Uterus (tissue), 4 donors: ENCODE results near the gene ABCB7. TPM values are rescaled to one million over a fixed set of nuclear protein-coding genes. Genes with fewer than 3 reads are reported as not detected.
"Not testable (repeated sequence)": the region's sequence is repeated elsewhere in the genome, so short reads cannot be mapped to it uniquely, and the experiment has no call there.

Experiments used
- DNase-seq, 2 donors: peaks; one replicate each; pipeline ENCODE4 v3.0.0-alpha.2; 2019 to 2020
- H3K27ac ChIP-seq, 2 donors: fragments of 200-600 bp; sonication (generic); 1 replicate in 1 of 2; 2 replicates in 1 of 2; pipeline ENCODE4 v1.5.1; 2016 to 2018
- H3K27me3 ChIP-seq, 2 donors: fragments of 200-600 bp; sonication (generic); one replicate each; pipeline ENCODE4 v1.5.1; 2018 to 2019; ENCODE audit warnings: control low read depth in 1 of 2
- H3K36me3 ChIP-seq, 2 donors: fragments of 200-600 bp; sonication (generic); one replicate each; pipeline ENCODE4 v1.5.1; 2019; ENCODE audit warnings: control low read depth in 1 of 2
- H3K4me1 ChIP-seq, 2 donors: fragments of 200-600 bp; sonication (generic); one replicate each; pipeline ENCODE4 v1.5.1; 2018 to 2019; ENCODE audit warnings: control low read depth in 1 of 2
- H3K4me3 ChIP-seq, 2 donors: fragments of 200-600 bp; sonication (generic); 1 replicate in 1 of 2; 2 replicates in 1 of 2; pipeline ENCODE4 v1.5.1; 2018 to 2019; ENCODE audit warnings: mild to moderate bottlenecking in 1 of 2
- H3K9me3 ChIP-seq, 2 donors: fragments of 200-600 bp; sonication (generic); one replicate each; pipeline ENCODE4 v1.5.1; 2019; ENCODE audit warnings: control low read depth in 1 of 2
- POLR2A ChIP-seq, 2 donors: fragments of 450-650 bp; IDR thresholded peaks; one replicate each; pipeline ENCODE4 v1.6.1; 2016; ENCODE audit warnings: antibody characterized with exemption in 2 of 2, mild to moderate bottlenecking in 1 of 2, moderate library complexity in 1 of 2
- intact Hi-C: fragments of 100-400 bp; cut with DNase I; formaldehyde crosslinking; loops from one replicate; pipeline ENCODE4 v1.15.1; 2023; ENCODE audit warnings: low total_unique reads
- small RNA-seq: library from RNA; depleted of rRNA; stranded (forward); fragments of <200 nt; gene quantifications from one replicate; pipeline ENCODE3, GENCODE V24; 2016
- total RNA-seq, 4 donors: library from RNA; depleted of rRNA in 3 of 4; stranded (reverse); fragments of >200 nt in 3 of 4; gene quantifications; one replicate each; pipeline versions ENCODE4 v1.1.0 to v1.2.4, GENCODE V29; 2014 to 2023
- TF ChIP-seq, protein P1 (sequence below), 4 experiments: fragments of 200-600 bp in 2 of 4; fragments of 450-650 bp in 2 of 4; sonication (generic) in 2 of 4; IDR thresholded peaks; one replicate each; pipeline ENCODE4 v1.5.1; 2016 to 2019; ENCODE audit warnings: antibody characterized with exemption in 4 of 4, mild to moderate bottlenecking in 2 of 4, moderate library complexity in 1 of 4
- donor health status: DM: yes; HTN: yes; CAD: no.

ABCB7 gene
- total RNA-seq, 4 donors from 2014 or later, result 1.5 to 134 (median 37.1) TPM

DNA sequence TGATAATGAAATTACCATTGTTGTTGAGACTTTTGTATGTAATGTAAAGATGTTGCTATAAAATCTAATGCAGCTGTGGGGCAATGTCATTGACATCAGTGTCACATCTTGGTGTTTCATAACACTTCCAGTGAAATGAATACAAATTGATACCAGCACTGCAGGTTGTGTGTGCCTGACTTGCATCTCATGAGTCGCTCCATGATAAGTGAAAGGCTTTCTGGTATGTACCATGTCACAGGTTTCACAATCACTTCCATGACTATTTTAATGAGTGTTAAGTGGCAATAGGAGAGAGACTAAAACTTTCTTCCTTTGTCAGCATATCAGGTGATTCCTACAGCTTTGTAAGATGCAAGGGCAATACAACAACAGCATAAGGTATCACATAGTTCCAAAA, 94.4 kb downstream of the ABCB7 start:
- no peak overlapping the region for H3K27ac ChIP-seq
- TF ChIP-seq, protein P1, sequence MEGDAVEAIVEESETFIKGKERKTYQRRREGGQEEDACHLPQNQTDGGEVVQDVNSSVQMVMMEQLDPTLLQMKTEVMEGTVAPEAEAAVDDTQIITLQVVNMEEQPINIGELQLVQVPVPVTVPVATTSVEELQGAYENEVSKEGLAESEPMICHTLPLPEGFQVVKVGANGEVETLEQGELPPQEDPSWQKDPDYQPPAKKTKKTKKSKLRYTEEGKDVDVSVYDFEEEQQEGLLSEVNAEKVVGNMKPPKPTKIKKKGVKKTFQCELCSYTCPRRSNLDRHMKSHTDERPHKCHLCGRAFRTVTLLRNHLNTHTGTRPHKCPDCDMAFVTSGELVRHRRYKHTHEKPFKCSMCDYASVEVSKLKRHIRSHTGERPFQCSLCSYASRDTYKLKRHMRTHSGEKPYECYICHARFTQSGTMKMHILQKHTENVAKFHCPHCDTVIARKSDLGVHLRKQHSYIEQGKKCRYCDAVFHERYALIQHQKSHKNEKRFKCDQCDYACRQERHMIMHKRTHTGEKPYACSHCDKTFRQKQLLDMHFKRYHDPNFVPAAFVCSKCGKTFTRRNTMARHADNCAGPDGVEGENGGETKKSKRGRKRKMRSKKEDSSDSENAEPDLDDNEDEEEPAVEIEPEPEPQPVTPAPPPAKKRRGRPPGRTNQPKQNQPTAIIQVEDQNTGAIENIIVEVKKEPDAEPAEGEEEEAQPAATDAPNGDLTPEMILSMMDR (IDR thresholded peaks at IDR 0.05), result no peak
- no peak for TF ChIP-seq POLR2A (IDR thresholded peaks at IDR 0.05)
- H3K27me3 ChIP-seq, result no peaks in the 10 kb centered on the region
- no peaks in the 10 kb centered on the region for H3K9me3 ChIP-seq
- intact Hi-C loops, result no loop called here
- no peak overlapping the region for H3K4me3 ChIP-seq
- H3K36me3 ChIP-seq, result no peaks in the 10 kb centered on the region
- no peaks in the 10 kb centered on the region for H3K4me1 ChIP-seq
- no peak for DNase-seq

DNA sequence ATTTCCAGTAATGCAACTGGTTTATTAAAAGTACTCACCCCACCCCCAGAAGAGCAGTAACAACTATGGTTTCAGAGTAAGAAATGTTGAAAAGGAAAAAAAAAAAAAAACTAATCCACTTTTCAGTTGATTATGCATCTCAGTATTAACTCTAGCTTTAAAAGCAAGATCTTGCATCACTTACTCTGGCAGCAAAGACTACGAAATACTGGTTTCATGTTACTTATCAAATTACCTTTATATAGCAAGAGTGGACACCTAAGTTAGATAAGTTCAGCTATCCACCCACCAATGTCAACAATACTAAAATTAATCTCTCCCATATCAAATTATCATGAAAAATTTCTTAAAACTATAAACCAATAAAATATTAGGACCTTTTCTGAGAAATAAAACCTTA, 105.0 kb downstream of the ABCB7 start:
- no peaks in the 10 kb centered on the region for H3K9me3 ChIP-seq
- TF ChIP-seq, protein P1 (IDR thresholded peaks at IDR 0.05), result no peak
- TF ChIP-seq POLR2A (IDR thresholded peaks at IDR 0.05), result no peak
- intact Hi-C loops, result no loop called here
- H3K36me3 ChIP-seq, result no peaks in the 10 kb centered on the region
- H3K27me3 ChIP-seq, result no peaks in the 10 kb centered on the region
- no peak overlapping the region for H3K27ac ChIP-seq
- DNase-seq, result no peak
- H3K4me3 ChIP-seq, result no peak overlapping the region
- H3K4me1 ChIP-seq, result no peaks in the 10 kb centered on the region

DNA sequence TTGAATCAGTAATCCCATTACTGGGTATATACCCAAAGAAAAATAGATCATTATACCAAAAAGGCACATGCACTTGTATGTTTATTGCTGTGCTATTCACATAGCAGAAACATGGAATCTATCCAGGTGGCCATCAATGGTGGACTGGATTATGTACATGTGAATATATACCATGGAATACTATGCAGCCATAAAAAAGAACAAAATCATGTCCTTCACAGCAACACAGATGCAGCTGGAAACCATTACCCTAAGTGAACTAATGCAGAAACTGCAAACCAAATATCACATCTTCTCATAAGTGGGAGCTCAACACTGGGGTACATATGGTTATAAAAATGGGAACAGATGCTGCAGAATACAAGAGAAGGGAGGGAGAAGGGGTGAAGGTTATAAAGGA, 110.7 kb downstream of the ABCB7 start:
- no peak for TF ChIP-seq POLR2A (IDR thresholded peaks at IDR 0.05)
- TF ChIP-seq, protein P1 (IDR thresholded peaks at IDR 0.05), result no peak
- Histone ChIP-seq H3K27me3 (no peaks in the 10 kb centered on the region), H3K9me3 (peaks cover 0 to 3% of the 10 kb centered on the region in 2 donors), H3K27ac (no peak overlapping the region), H3K4me3 (no peak overlapping the region), H3K4me1 (no peaks in the 10 kb centered on the region), H3K36me3 (no peaks in the 10 kb centered on the region)
- no peak for DNase-seq
- intact Hi-C loops, result no loop called here

DNA sequence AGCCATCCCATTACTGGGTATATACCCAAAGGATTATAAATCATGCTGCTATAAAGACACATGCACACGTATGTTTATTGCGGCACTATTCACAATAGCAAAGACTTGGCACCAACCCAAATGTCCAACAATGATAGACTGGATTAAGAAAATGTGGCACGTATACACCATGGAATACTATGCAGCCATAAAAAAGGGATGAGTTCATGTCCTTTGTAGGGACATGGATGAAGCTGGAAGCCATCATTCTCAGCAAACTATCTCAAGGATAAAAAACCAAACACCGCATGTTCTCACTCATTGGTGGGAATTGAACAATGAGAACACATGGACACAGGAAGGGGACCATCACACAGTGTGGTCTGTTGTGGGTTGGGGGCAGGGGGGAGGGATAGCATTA, 111.9 kb downstream of the ABCB7 start:
- H3K27me3 ChIP-seq, H3K27ac ChIP-seq, intact Hi-C loops, DNase-seq, H3K9me3 ChIP-seq, H3K36me3 ChIP-seq, H3K4me1 ChIP-seq, H3K4me3 ChIP-seq: not testable (repeated sequence)

DNA sequence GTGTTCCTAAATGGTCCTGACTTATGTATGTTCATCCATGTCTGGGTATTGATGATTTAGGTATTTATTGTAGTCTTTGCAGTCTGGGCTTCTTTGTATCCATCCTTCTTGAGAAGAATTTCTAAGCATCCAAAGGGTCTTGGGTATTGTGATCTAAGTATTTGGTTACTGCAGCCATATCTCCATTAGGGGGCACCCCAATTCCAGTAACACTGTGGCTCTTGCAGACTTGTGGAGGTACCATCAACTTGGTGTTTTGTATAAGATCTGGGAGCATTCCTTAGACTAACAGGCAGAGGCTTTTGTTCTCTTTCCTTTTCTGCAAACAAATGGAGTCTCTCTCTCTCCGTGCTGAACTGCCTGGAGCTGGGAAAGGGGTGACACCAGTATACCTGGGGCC, 117.2 kb downstream of the ABCB7 start:
- H3K4me3 ChIP-seq, result no peak overlapping the region
- H3K36me3 ChIP-seq, result no peaks in the 10 kb centered on the region
- no peaks in the 10 kb centered on the region for H3K4me1 ChIP-seq
- no peak for DNase-seq
- TF ChIP-seq, protein P1 (IDR thresholded peaks at IDR 0.05), result no peak
- TF ChIP-seq POLR2A (IDR thresholded peaks at IDR 0.05), result no peak
- no peak overlapping the region for H3K27ac ChIP-seq
- intact Hi-C loops, result no loop called here
- H3K27me3 ChIP-seq, result no peaks in the 10 kb centered on the region
- H3K9me3 ChIP-seq, result peaks cover 0 to 6% of the 10 kb centered on the region in 2 donors

Small RNA genes within 50 kb of the gene (small RNA-seq; reads per million reads assigned to genes)
- not detected for gene BUD31P2
- not detected for gene RNU6-562P

Other genes starting within 250 kb of the ABCB7 start
- gene NEXMIF, start 230.8 kb downstream of the ABCB7 start, total RNA-seq, result 10 to 100 TPM in 1 of 4 donors, 1 to 10 TPM in 1, under 1 TPM in 2; 0.77 to 10.0 (median 2.9) TPM
- 10 to 100 TPM in 3 of 4 donors, 1 to 10 TPM in 1; 4.7 to 24.1 (median 17.7) TPM for gene UPRT, start 117.8 kb upstream of the ABCB7 start, total RNA-seq